B cell (primary cell): ENCODE measurements around the gene KRTAP9-2.

ENCODE experiments used
- EZH2 ChIP-seq: IDR thresholded peaks from 2 replicates; pipeline ENCODE4 v1.6.1; 2012; ENCODE audit warnings: borderline replicate concordance, low read depth, mild to moderate bottlenecking, moderate library complexity, low read length; ENCODE audit not compliant: insufficient read depth, poor library complexity, severe bottlenecking
- TF ChIP-seq, protein P1 (sequence below): fragments of 200-600 bp; IDR thresholded peaks from one replicate; pipeline ENCODE4 v1.8.0; 2022; ENCODE audit warnings: antibody characterized with exemption, mild to moderate bottlenecking

DNA sequence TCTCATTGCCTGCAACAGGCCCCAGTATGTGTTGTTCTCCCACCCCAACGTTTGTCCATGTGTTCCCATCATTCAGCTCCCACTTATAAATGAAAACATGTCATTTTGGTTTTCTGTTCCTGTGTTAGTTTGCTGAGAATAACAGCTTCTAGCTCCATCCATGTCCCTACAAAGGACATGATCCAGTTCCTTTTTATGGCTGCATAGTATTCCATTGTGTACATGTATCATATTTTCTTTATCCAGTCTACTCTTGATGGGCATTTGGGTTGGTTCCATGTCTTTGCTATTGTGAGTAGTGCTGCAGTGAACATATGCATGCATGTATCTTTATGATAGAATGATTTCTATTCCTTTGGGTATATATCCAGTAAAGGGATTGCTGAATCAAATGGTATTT is 10.8 kb upstream of the KRTAP9-2 start:
- TF ChIP-seq, protein P1, sequence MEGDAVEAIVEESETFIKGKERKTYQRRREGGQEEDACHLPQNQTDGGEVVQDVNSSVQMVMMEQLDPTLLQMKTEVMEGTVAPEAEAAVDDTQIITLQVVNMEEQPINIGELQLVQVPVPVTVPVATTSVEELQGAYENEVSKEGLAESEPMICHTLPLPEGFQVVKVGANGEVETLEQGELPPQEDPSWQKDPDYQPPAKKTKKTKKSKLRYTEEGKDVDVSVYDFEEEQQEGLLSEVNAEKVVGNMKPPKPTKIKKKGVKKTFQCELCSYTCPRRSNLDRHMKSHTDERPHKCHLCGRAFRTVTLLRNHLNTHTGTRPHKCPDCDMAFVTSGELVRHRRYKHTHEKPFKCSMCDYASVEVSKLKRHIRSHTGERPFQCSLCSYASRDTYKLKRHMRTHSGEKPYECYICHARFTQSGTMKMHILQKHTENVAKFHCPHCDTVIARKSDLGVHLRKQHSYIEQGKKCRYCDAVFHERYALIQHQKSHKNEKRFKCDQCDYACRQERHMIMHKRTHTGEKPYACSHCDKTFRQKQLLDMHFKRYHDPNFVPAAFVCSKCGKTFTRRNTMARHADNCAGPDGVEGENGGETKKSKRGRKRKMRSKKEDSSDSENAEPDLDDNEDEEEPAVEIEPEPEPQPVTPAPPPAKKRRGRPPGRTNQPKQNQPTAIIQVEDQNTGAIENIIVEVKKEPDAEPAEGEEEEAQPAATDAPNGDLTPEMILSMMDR = no peak
- no peak for TF ChIP-seq EZH2
